Transverse colon (tissue), 4 donors: Measurements from ENCODE around the gene CSRNP2.

Experiments used
- POLR2A ChIP-seq: fragments of 450-650 bp; IDR thresholded peaks from one replicate; pipeline ENCODE4 v1.6.1; 2016; ENCODE audit warnings: antibody characterized with exemption, mild to moderate bottlenecking, moderate library complexity
- POLR2AphosphoS5 ChIP-seq, 3 donors: sonication (generic); formaldehyde crosslinking; IDR thresholded peaks; one replicate each; pipeline ENCODE4 v1.6.1; 2016; ENCODE audit warnings: antibody characterized with exemption in 3 of 3
- TF ChIP-seq, protein P1 (sequence below), 5 experiments: fragments of 200-600 bp in 3 of 5; fragments of 450-650 bp in 2 of 5; sonication (generic) in 3 of 5; IDR thresholded peaks; 1 replicate in 2 of 5; 2 replicates in 3 of 5; pipeline ENCODE4 v1.5.1; 2016 to 2017; ENCODE audit warnings: antibody characterized with exemption in 5 of 5, inconsistent platforms in 3 of 5, mild to moderate bottlenecking in 2 of 5, moderate library complexity in 1 of 5

DNA sequence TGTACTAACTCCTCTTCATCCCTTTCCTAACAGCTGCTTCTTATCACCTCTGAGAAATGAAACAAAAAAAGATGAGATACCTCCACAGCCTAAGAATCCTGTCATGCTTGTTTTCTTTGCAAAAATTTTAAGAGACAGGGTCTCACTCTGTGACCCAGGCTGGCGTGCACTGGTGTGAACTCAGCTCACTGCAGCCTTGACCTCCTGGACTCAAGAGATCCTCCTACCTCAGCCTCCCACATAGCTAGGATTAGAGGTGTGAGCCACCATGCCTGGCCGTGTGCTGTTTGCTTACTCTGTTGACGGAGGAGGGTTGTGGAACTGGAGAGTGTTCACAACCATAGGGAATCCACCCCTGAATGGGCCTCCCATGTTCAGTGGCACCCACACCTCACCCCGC, 16.2 kb downstream of the CSRNP2 start:
- TF ChIP-seq, protein P1, sequence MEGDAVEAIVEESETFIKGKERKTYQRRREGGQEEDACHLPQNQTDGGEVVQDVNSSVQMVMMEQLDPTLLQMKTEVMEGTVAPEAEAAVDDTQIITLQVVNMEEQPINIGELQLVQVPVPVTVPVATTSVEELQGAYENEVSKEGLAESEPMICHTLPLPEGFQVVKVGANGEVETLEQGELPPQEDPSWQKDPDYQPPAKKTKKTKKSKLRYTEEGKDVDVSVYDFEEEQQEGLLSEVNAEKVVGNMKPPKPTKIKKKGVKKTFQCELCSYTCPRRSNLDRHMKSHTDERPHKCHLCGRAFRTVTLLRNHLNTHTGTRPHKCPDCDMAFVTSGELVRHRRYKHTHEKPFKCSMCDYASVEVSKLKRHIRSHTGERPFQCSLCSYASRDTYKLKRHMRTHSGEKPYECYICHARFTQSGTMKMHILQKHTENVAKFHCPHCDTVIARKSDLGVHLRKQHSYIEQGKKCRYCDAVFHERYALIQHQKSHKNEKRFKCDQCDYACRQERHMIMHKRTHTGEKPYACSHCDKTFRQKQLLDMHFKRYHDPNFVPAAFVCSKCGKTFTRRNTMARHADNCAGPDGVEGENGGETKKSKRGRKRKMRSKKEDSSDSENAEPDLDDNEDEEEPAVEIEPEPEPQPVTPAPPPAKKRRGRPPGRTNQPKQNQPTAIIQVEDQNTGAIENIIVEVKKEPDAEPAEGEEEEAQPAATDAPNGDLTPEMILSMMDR (IDR thresholded peaks at IDR 0.05), result no peak
- TF ChIP-seq POLR2A (no peak), POLR2AphosphoS5 (IDR thresholded peaks at IDR 0.05) (no peak)
